KMS-11 (cell line): ENCODE results near the gene CENPS.

ENCODE experiments used
- H2AFZ ChIP-seq: fragments of 200-600 bp; sonication (generic); 2 replicates; pipeline ENCODE4 v1.6.1; 2016; ENCODE audit warnings: antibody characterized with exemption, mixed run types, low read depth
- H3K27ac ChIP-seq: fragments of 200-600 bp; sonication (generic); 2 replicates; pipeline ENCODE4 v1.6.1; 2016; ENCODE audit warnings: mild to moderate bottlenecking, mixed run types
- H3K27me3 ChIP-seq: fragments of 200-600 bp; sonication (generic); 2 replicates; pipeline ENCODE4 v1.6.1; 2017; ENCODE audit warnings: mild to moderate bottlenecking, low read depth, mixed run types, moderate library complexity; ENCODE audit not compliant: insufficient read depth
- H3K36me3 ChIP-seq: fragments of 200-600 bp; sonication (generic); 2 replicates; pipeline ENCODE4 v1.6.1; 2017; ENCODE audit warnings: mild to moderate bottlenecking, mixed run types; ENCODE audit not compliant: insufficient read depth
- H3K4me1 ChIP-seq: fragments of 200-600 bp; sonication (generic); 2 replicates; pipeline ENCODE4 v1.6.1; 2016; ENCODE audit warnings: mild to moderate bottlenecking, low read depth, mixed run types; ENCODE audit not compliant: poor library complexity, severe bottlenecking
- H3K4me2 ChIP-seq: fragments of 200-600 bp; sonication (generic); 2 replicates; pipeline ENCODE4 v1.7.0; 2016; ENCODE audit warnings: mild to moderate bottlenecking, mixed run types
- H3K4me3 ChIP-seq: fragments of 200-600 bp; sonication (generic); IDR thresholded peaks from 2 replicates; pipeline ENCODE4 v1.6.1; 2017; ENCODE audit warnings: low read depth, low read length, mixed read lengths; ENCODE audit not compliant: insufficient read depth
- H3K79me2 ChIP-seq: fragments of 200-600 bp; sonication (generic); 2 replicates; pipeline ENCODE4 v1.6.1; 2016; ENCODE audit warnings: low read depth, mixed run types; ENCODE audit not compliant: insufficient read depth
- H3K9ac ChIP-seq: fragments of 200-600 bp; sonication (generic); 2 replicates; pipeline ENCODE4 v1.6.1; 2016; ENCODE audit warnings: mild to moderate bottlenecking, mixed run types
- H4K20me1 ChIP-seq: fragments of 200-600 bp; sonication (generic); 2 replicates; pipeline ENCODE4 v1.6.1; 2016; ENCODE audit warnings: mild to moderate bottlenecking, mixed run types; ENCODE audit not compliant: insufficient read depth
- CTCF ChIP-seq: fragments of 200-600 bp; sonication (generic); conservative IDR thresholded peaks from 2 replicates; pipeline ENCODE4 v1.6.1; 2017; ENCODE audit warnings: low read depth, mild to moderate bottlenecking, antibody characterized with exemption, low read length, moderate library complexity, mixed read lengths

Gene CENPS

GRCh38 chr1:10386761-10387676, 43.2 kb upstream of the CENPS start:
- peak overlapping the region; percentile 44; the same call in 1 of the 2 replicates for H3K4me2 ChIP-seq
- H3K27ac ChIP-seq, result peak overlapping the region; percentile 36; the same call in 1 of the 2 replicates
- no peak overlapping the region for H2AFZ ChIP-seq
- peaks cover 12% of the 10 kb centered on the region for H3K4me1 ChIP-seq
- no peaks in the 10 kb centered on the region for H3K79me2 ChIP-seq
- no peak for TF ChIP-seq CTCF
- no peak overlapping the region for H3K4me3 ChIP-seq
- H3K36me3 ChIP-seq, result no peaks in the 10 kb centered on the region
- no peaks in the 10 kb centered on the region for H3K27me3 ChIP-seq
- H3K9ac ChIP-seq, result no peak overlapping the region
- no peaks in the 10 kb centered on the region for H4K20me1 ChIP-seq

- peak overlapping the region; percentile 36; the same call in 1 of the 2 replicates for H3K27ac ChIP-seq
- no peaks in the 10 kb centered on the region for H4K20me1 ChIP-seq
- H3K4me3 ChIP-seq, result no peak overlapping the region
- no peaks in the 10 kb centered on the region for H3K36me3 ChIP-seq
- TF ChIP-seq CTCF, result no peak
- no peak overlapping the region for H3K9ac ChIP-seq
- no peaks in the 10 kb centered on the region for H3K79me2 ChIP-seq
- H3K27me3 ChIP-seq, result no peaks in the 10 kb centered on the region
- peaks cover 12% of the 10 kb centered on the region for H3K4me1 ChIP-seq
- peak overlapping the region; percentile 44; the same call in 1 of the 2 replicates for H3K4me2 ChIP-seq
- 0 out of 2 replicates have a peak overlapping the region, but pooled peaks have one; percentile 23 for H2AFZ ChIP-seq
These were observed 42.4 kb upstream of the CENPS start for GRCh38 chr1:10387677-10388386.

- no peaks in the 10 kb centered on the region for H4K20me1 ChIP-seq
- no peaks in the 10 kb centered on the region for H3K36me3 ChIP-seq
- no peak overlapping the region for H3K4me3 ChIP-seq
- H3K4me2 ChIP-seq, result peak overlapping the region; percentile 44; the same call in 1 of the 2 replicates
- 0 out of 2 replicates have a peak overlapping the region, but pooled peaks have one; percentile 23 for H2AFZ ChIP-seq
- no peaks in the 10 kb centered on the region for H3K27me3 ChIP-seq
- peaks cover 12% of the 10 kb centered on the region for H3K4me1 ChIP-seq
- H3K79me2 ChIP-seq, result no peaks in the 10 kb centered on the region
- no peak for TF ChIP-seq CTCF
- H3K27ac ChIP-seq, result no peak overlapping the region; the same call in 1 of the 2 replicates
- H3K9ac ChIP-seq, result no peak overlapping the region
These were observed 41.9 kb upstream of the CENPS start for GRCh38 chr1:10388387-10388715.

GRCh38 chr1:10389271-10389973, 40.8 kb upstream of the CENPS start:
- no peak for TF ChIP-seq CTCF
- Histone ChIP-seq H3K4me3 (no peak overlapping the region), H3K9ac (no peak overlapping the region), H3K4me2 (no peak overlapping the region), H3K4me1 (peaks cover 12% of the 10 kb centered on the region), H2AFZ (no peak overlapping the region), H3K36me3 (no peaks in the 10 kb centered on the region), H3K27me3 (no peaks in the 10 kb centered on the region), H3K79me2 (no peaks in the 10 kb centered on the region), H4K20me1 (no peaks in the 10 kb centered on the region), H3K27ac (no peak overlapping the region)
